GM19452 (cell line): ENCODE results near the gene ATAD3B.
A peak's percentile ranks its signal among the peaks of the same experiment; 100 is the strongest.
"Not testable (repeated sequence)": the region's sequence is repeated elsewhere in the genome, so short reads cannot be mapped to it uniquely, and the experiment has no call there.

ENCODE experiments used
- ATAC-seq: cut with Tn5 transposase; IDR thresholded peaks from one replicate; pipeline ENCODE4 v1.9.1; 2021; ENCODE audit not compliant: unreplicated experiment

The ATAD3B gene

GRCh38 chr1:1509465-1509850 is 37.9 kb downstream of the ATAD3B start:
- not testable (repeated sequence) for ATAC-seq

GRCh38 chr1:1510912-1511532 is 39.5 kb downstream of the ATAD3B start:
- no peak for ATAC-seq

GRCh38 chr1:1511533-1512285 is 40.1 kb downstream of the ATAD3B start, which contains the start of gene ATAD3A:
Gene ATAD3A (plus strand): TSS chr1:1512162. CDS start chr1:1512269, 107 bp downstream.
- ATAC-seq: peak; percentile 81

- ATAC-seq: not testable (repeated sequence)
Observed at GRCh38 chr1:1512425-1512824, 40.9 kb downstream of the ATAD3B start.

DNA sequence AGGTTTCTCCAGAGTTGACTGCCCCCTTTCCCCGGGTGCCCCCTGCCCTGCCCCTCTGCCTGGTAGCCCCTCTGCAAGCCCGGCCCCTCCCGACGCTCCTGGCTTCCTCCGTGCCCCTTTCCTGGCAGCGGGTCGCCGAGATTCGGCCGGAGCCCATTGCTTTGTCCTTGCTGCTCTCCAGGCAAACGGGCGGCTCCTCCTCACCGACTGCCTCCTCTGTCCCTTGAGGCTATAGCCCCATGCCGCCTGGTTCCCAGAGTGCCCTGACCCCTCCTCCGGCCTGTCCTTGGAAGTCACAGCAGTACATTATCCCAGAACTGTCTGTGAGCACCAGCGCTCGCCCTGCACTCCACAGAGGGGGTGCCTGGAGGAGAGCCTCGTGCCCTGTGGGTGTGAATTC is 42.1 kb downstream of the ATAD3B start:
- ATAC-seq: not testable (repeated sequence)

DNA sequence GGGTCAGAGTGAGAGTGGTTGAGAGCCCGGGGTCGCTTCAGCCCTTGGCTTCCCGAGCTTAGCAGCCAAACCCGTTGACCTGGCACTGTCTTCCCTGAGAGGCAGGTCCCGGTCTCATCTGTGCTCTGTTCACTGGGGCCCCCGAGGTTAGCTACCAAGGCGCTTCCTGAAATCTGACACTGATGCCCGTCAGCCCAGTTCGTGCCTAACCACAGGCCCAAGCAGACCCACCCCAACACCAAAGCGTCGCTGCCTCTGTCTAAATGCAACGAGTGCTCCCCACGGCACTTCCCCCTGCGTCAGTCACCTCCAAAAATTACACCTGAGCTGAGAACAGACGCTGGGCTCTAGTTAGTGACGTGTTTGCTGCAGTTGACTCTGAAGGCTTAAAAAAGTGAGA is 42.8 kb downstream of the ATAD3B start:
- not testable (repeated sequence) for ATAC-seq

GRCh38 chr1:1516923-1517322 is 45.4 kb downstream of the ATAD3B start:
- not testable (repeated sequence) for ATAC-seq

GRCh38 chr1:1517973-1518620 is 46.5 kb downstream of the ATAD3B start:
- no peak for ATAC-seq

GRCh38 chr1:1518621-1519007 is 47.0 kb downstream of the ATAD3B start:
- ATAC-seq: not testable (repeated sequence)

- not testable (repeated sequence) for ATAC-seq
Observed at GRCh38 chr1:1519805-1520505, 48.4 kb downstream of the ATAD3B start.

- no peak for ATAC-seq
Observed at GRCh38 chr1:1521331-1521730, 49.8 kb downstream of the ATAD3B start.

- ATAC-seq: not testable (repeated sequence)
Observed at GRCh38 chr1:1522536-1522935, 51.0 kb downstream of the ATAD3B start.

GRCh38 chr1:1523226-1523625 is 51.7 kb downstream of the ATAD3B start:
- ATAC-seq: not testable (repeated sequence)

DNA sequence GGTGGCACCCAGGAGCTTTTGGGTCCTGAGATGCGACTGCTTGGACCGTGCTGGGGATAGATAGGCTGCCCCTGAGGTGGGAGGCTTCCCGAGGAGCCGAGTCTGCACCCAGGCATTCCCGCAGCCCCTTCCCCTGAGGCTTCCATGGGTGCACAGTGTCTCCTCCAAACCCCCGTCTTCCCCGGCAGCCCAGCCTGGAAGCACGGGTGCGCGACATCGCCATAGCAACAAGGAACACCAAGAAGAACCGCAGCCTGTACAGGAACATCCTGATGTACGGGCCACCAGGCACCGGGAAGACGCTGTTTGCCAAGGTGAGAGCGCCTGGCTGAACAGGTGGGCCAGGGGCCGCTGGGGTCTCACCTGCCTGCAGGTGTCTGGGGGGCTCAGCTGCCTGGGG is 52.1 kb downstream of the ATAD3B start:
- ATAC-seq: not testable (repeated sequence)

GRCh38 chr1:1524750-1525383 is 53.3 kb downstream of the ATAD3B start:
- ATAC-seq: not testable (repeated sequence)

DNA sequence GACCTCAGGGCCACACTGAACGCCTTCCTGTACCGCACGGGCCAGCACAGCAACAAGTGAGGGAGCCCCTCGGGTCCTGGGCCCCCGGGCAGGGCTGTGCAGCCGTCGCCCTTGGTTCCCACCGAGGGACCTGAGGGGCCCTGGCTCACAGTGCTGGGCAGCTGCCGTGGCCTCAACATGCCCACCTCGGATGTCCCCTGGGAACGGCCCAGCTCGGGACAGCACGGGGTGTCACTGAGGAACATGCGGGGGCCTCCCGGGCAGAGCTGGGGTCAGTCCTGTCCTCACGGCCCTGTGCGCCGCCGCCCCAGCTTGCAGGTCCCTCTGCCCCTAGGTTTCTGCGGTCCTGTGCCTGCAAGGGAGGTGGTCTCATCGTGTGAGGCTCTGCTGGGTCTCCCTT is 54.9 kb downstream of the ATAD3B start:
- not testable (repeated sequence) for ATAC-seq

DNA sequence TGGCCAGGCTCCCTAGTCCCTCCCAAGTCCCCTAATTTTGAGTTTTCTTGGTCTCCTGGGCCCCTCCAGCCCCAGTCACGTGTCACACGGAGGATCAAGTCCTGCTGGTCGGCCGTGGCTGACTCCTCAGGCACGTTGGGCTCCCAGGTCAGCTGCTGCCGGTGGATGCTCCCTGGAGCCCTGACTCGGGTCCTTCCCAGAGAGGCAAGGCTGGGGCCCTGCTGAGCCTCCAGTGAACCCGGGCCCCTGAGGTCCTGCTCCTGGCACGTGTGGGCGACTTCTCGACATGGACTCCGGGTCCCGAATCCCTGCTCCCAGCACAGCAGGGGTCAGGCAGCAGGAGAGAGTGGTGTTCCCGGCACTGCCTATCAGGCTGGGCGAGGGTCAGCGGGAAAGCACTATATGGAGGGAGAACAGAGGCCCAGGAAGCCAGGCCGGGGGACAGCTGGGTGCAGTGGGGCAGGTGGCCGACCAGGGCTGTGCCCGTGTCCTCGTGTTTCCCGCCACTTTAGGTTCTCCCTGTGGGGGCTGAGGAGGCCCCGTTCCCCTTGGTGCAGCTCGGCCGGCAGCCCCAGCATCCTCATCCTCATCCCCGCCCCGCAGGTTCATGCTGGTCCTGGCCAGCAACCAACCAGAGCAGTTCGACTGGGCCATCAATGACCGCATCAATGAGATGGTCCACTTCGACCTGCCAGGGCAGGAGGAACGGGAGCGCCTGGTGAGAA is 55.7 kb downstream of the ATAD3B start:
- ATAC-seq: no peak

DNA sequence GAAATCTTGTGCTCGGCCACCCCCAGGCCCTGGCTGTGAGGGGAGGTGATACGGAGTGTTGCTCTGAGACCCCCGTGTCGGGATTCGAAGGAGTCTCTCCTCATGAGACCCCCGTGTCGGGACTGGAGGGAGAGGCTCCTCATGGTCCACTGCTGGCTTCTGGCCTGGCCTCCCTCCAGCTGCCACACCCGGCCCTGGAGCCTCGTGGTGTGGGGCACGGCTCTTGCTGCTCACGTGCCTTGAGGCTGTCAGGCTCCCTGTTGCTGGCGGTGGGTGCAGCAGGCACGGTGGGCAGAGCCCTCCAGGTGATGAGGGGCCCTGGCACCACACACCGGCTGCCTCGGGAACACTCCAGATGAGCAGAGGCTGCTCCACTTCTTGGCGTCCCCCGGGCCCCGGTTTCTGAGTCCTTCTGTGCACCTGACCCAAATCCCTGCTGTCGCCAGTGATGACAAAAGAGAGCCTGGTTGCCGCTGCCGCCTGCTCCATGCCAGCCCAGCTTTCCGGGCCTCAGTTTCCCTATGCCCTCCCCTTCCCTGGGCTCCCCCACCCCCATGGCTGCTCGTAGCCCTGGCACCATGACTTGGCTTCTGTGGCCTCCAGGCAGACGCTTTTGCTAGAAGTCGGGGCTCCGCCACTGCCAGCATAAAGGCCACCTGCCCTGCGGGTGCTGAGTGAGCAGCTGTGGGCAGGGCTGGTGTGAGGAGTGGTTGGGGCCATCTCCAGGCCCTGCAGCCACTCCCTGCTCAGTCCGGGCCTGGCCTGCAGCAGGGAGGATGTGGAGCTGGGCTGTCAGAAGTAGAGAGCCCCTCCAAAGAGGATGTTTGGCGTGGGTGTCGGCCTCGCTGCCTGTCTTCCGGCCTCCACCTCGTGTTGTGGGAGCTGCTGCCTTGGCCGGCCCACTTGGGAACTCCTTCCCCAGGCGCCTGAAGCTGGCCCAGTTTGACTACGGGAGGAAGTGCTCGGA is 57.0 kb downstream of the ATAD3B start:
- no peak for ATAC-seq

- no peak for ATAC-seq
Observed at GRCh38 chr1:1529321-1529720, 57.8 kb downstream of the ATAD3B start.
